ACC112 (cell line): ENCODE measurements around the gene MRE11.
"Not testable (repeated sequence)": the region's sequence is repeated elsewhere in the genome, so short reads cannot be mapped to it uniquely, and the experiment has no call there.

Source experiments
- H2AFZ ChIP-seq: fragments of 200-600 bp; sonication (generic); one replicate; pipeline ENCODE4 v1.6.0; 2017; ENCODE audit warnings: antibody characterized with exemption, low read length; ENCODE audit not compliant: unreplicated experiment
- H3K27ac ChIP-seq: fragments of 200-600 bp; sonication (generic); 2 replicates; pipeline ENCODE4 v1.5.1; 2014; ENCODE audit warnings: low read depth, mild to moderate bottlenecking, antibody characterized with exemption, low read length, moderate library complexity
- H3K27me3 ChIP-seq: fragments of 200-600 bp; sonication (generic); 2 replicates; pipeline ENCODE4 v1.6.1; 2014; ENCODE audit warnings: mild to moderate bottlenecking, antibody characterized with exemption, low read length, moderate library complexity, mixed read lengths; ENCODE audit not compliant: insufficient read depth
- H3K36me3 ChIP-seq: fragments of 200-600 bp; sonication (generic); 2 replicates; pipeline ENCODE4 v1.6.1; 2016; ENCODE audit warnings: mild to moderate bottlenecking, antibody characterized with exemption, low read length, moderate library complexity, mixed read lengths; ENCODE audit not compliant: insufficient read depth
- H3K4me1 ChIP-seq: fragments of 200-600 bp; sonication (generic); one replicate; pipeline ENCODE4 v1.6.1; 2016; ENCODE audit warnings: low read length, mixed read lengths; ENCODE audit not compliant: insufficient read depth, unreplicated experiment, control insufficient read depth
- H3K4me3 ChIP-seq: fragments of 200-600 bp; sonication (generic); 2 replicates; pipeline ENCODE4 v1.5.1; 2014; ENCODE audit warnings: mild to moderate bottlenecking, low read depth, low read length
- H3K79me2 ChIP-seq: fragments of 200-600 bp; sonication (generic); one replicate; pipeline ENCODE4 v1.6.0; 2016; ENCODE audit warnings: low read length; ENCODE audit not compliant: control insufficient read depth, unreplicated experiment, insufficient read depth

The MRE11 gene

GRCh38 chr11:94506513-94506912 lies 12.9 kb upstream of the MRE11 start:
- not testable (repeated sequence) for H3K27ac ChIP-seq, H3K79me2 ChIP-seq, H3K36me3 ChIP-seq, H3K27me3 ChIP-seq, H2AFZ ChIP-seq, H3K4me1 ChIP-seq, H3K4me3 ChIP-seq

GRCh38 chr11:94504689-94505293 lies 11.1 kb upstream of the MRE11 start:
- no peaks in the 10 kb centered on the region for H3K79me2 ChIP-seq
- no peaks in the 10 kb centered on the region for H3K4me1 ChIP-seq
- no peak overlapping the region for H3K27ac ChIP-seq
- H3K27me3 ChIP-seq: no peaks in the 10 kb centered on the region
- no peak overlapping the region for H2AFZ ChIP-seq
- no peaks in the 10 kb centered on the region for H3K36me3 ChIP-seq
- no peak overlapping the region for H3K4me3 ChIP-seq

GRCh38 chr11:94501522-94501921 lies 7.9 kb upstream of the MRE11 start:
- H3K4me1 ChIP-seq: no peaks in the 10 kb centered on the region
- no peaks in the 10 kb centered on the region for H3K79me2 ChIP-seq
- H3K4me3 ChIP-seq: no peak overlapping the region
- no peak overlapping the region for H2AFZ ChIP-seq
- 0 out of 2 replicates have a peak, but pooled peaks cover 3% of the 10 kb centered on the region for H3K36me3 ChIP-seq
- no peaks in the 10 kb centered on the region for H3K27me3 ChIP-seq
- H3K27ac ChIP-seq: no peak overlapping the region

- Histone ChIP-seq H3K27ac (no peak overlapping the region), H3K4me3 (no peak overlapping the region), H2AFZ (no peak overlapping the region), H3K79me2 (no peaks in the 10 kb centered on the region), H3K36me3 (0 out of 2 replicates have a peak, but pooled peaks cover 3% of the 10 kb centered on the region), H3K27me3 (no peaks in the 10 kb centered on the region), H3K4me1 (peaks cover 6% of the 10 kb centered on the region)
These were observed 6.5 kb upstream of the MRE11 start for GRCh38 chr11:94500181-94500580.

- Histone ChIP-seq H3K79me2 (peaks cover 17% of the 10 kb centered on the region), H3K27me3 (no peaks in the 10 kb centered on the region)
These were observed 559 bp upstream of the MRE11 start for GRCh38 chr11:94494126-94494680.

GRCh38 chr11:94486068-94486467 lies 7.6 kb downstream of the MRE11 start:
- no peak overlapping the region for H2AFZ ChIP-seq

More at GRCh38 chr11:94494126-94494680, 559 bp upstream of the MRE11 start:
- peak overlapping the region; percentile 87 for H3K4me3 ChIP-seq
- H3K36me3 ChIP-seq: peaks cover 7% of the 10 kb centered on the region; the same call in 1 of the 2 replicates
- H2AFZ ChIP-seq: peak overlapping the region; percentile 85
- H3K4me1 ChIP-seq: peaks cover 22% of the 10 kb centered on the region
- peak overlapping the region; percentile 10; the same call in 1 of the 2 replicates for H3K27ac ChIP-seq

GRCh38 chr11:94481342-94481741 lies 12.3 kb downstream of the MRE11 start:
- Histone ChIP-seq H3K4me1 (peaks cover under 1% of the 10 kb centered on the region), H3K27me3 (no peaks in the 10 kb centered on the region), H3K27ac (no peak overlapping the region), H3K36me3 (peaks cover 20% of the 10 kb centered on the region), H2AFZ (no peak overlapping the region), H3K4me3 (no peak overlapping the region), H3K79me2 (no peaks in the 10 kb centered on the region)

More at GRCh38 chr11:94486068-94486467, 7.6 kb downstream of the MRE11 start:
- H3K79me2 ChIP-seq: no peaks in the 10 kb centered on the region
- no peak overlapping the region for H3K27ac ChIP-seq
- H3K36me3 ChIP-seq: peaks cover 36% of the 10 kb centered on the region
- peaks cover 14% of the 10 kb centered on the region for H3K4me1 ChIP-seq
- no peaks in the 10 kb centered on the region for H3K27me3 ChIP-seq
- H3K4me3 ChIP-seq: no peak overlapping the region

GRCh38 chr11:94477624-94478023 lies 16.0 kb downstream of the MRE11 start:
- Histone ChIP-seq H3K27ac (no peak overlapping the region), H3K79me2 (no peaks in the 10 kb centered on the region), H3K27me3 (no peaks in the 10 kb centered on the region), H3K36me3 (0 out of 2 replicates have a peak, but pooled peaks cover 9% of the 10 kb centered on the region), H3K4me1 (no peaks in the 10 kb centered on the region), H3K4me3 (no peak overlapping the region), H2AFZ (no peak overlapping the region)

- no peak overlapping the region for H3K27ac ChIP-seq
- H2AFZ ChIP-seq: no peak overlapping the region
- 0 out of 2 replicates have a peak, but pooled peaks cover 3% of the 10 kb centered on the region for H3K36me3 ChIP-seq
These were observed 20.5 kb downstream of the MRE11 start for GRCh38 chr11:94472916-94473799.

GRCh38 chr11:94469416-94469815 lies 24.2 kb downstream of the MRE11 start:
- Histone ChIP-seq H2AFZ (no peak overlapping the region), H3K79me2 (no peaks in the 10 kb centered on the region), H3K27ac (no peak overlapping the region), H3K4me1 (no peaks in the 10 kb centered on the region), H3K36me3 (peaks cover 8% of the 10 kb centered on the region; the same call in 1 of the 2 replicates), H3K27me3 (no peaks in the 10 kb centered on the region), H3K4me3 (no peak overlapping the region)

More at GRCh38 chr11:94472916-94473799, 20.5 kb downstream of the MRE11 start:
- no peaks in the 10 kb centered on the region for H3K27me3 ChIP-seq
- H3K79me2 ChIP-seq: no peaks in the 10 kb centered on the region
- no peaks in the 10 kb centered on the region for H3K4me1 ChIP-seq
- H3K4me3 ChIP-seq: no peak overlapping the region
